Smooth muscle cell (in vitro differentiated cells): ENCODE results near the gene CHPF2. TPM values are rescaled to one million over a fixed set of nuclear protein-coding genes. Genes with fewer than 3 reads are reported as not detected.

Experiments
- DNase-seq: peaks from one replicate; lab custom pipeline; 2025; ENCODE audit not compliant: unreplicated experiment; lab: John Stamatoyannopoulos, UW
- H2AFZ ChIP-seq: fragments of 200-600 bp; sonication (generic); 2 replicates; pipeline ENCODE4 v1.6.0; 2016; ENCODE audit warnings: antibody characterized with exemption, low read depth, mild to moderate bottlenecking
- H3F3A ChIP-seq: fragments of 200-600 bp; sonication (generic); 2 replicates; pipeline ENCODE4 v1.6.0; 2017; ENCODE audit warnings: antibody characterized with exemption, low read depth
- H3K27ac ChIP-seq: fragments of 200-600 bp; sonication (generic); 2 replicates; pipeline ENCODE4 v1.5.1; 2016; ENCODE audit warnings: low read depth, mild to moderate bottlenecking
- H3K27me3 ChIP-seq: fragments of 200-600 bp; sonication (generic); 2 replicates; pipeline ENCODE4 v1.6.1; 2016; ENCODE audit warnings: low read depth, mild to moderate bottlenecking
- H3K36me3 ChIP-seq: fragments of 200-600 bp; sonication (generic); 2 replicates; pipeline ENCODE4 v1.5.1; 2016; ENCODE audit warnings: low read depth
- H3K4me1 ChIP-seq: fragments of 200-600 bp; sonication (generic); 2 replicates; pipeline ENCODE4 v1.5.1; 2016; ENCODE audit warnings: low read depth
- H3K4me2 ChIP-seq: fragments of 200-600 bp; sonication (generic); 2 replicates; pipeline ENCODE4 v1.6.0; 2016; ENCODE audit warnings: mild to moderate bottlenecking
- H3K4me3 ChIP-seq: fragments of 200-600 bp; sonication (generic); 2 replicates; pipeline ENCODE4 v1.5.1; 2016; ENCODE audit warnings: mild to moderate bottlenecking
- H3K79me2 ChIP-seq: fragments of 200-600 bp; sonication (generic); 2 replicates; pipeline ENCODE4 v1.6.0; 2016; ENCODE audit warnings: low read depth, mild to moderate bottlenecking
- H3K9ac ChIP-seq: fragments of 200-600 bp; sonication (generic); 2 replicates; pipeline ENCODE4 v1.6.0; 2016; ENCODE audit warnings: low read depth
- H3K9me3 ChIP-seq: fragments of 200-600 bp; sonication (generic); replicated peaks from 2 replicates; pipeline ENCODE4 v1.5.1; 2016; ENCODE audit warnings: low read depth
- H4K20me1 ChIP-seq: fragments of 200-600 bp; sonication (generic); 2 replicates; pipeline ENCODE4 v1.6.0; 2016; ENCODE audit warnings: low read depth
- WGBS: methylation state at CpG from one replicate; pipeline ENCODE4 v1.1.7; 2016; ENCODE audit warnings: low lambda C conversion rate; 5-methylcytosine and 5-hydroxymethylcytosine counted together
- polyA plus RNA-seq: library from polyadenylated mRNA; unstranded; fragments of >200 nt; fragmentation: Nextera tagmentation; extraction: Ambion mirVana; gene quantifications from 2 replicates; pipeline ENCODE4 v1.2.1, GENCODE V29; 2016
- total RNA-seq: library from RNA; depleted of rRNA; stranded (reverse); fragments of >200 nt; gene quantifications from 2 replicates; pipeline ENCODE4 v1.2.3, GENCODE V29; 2014
- TF ChIP-seq, protein P1 (sequence below): fragments of 200-600 bp; sonication (generic); IDR thresholded peaks from 2 replicates; pipeline ENCODE4 v1.5.1; 2017; ENCODE audit warnings: borderline replicate concordance, mild to moderate bottlenecking, antibody characterized with exemption; ENCODE audit not compliant: insufficient read depth, poor library complexity, severe bottlenecking

CHPF2 gene
- total and polyA plus RNA-seq, 2 experiments from 2014 or later = 42.3 to 70.8 TPM

DNA sequence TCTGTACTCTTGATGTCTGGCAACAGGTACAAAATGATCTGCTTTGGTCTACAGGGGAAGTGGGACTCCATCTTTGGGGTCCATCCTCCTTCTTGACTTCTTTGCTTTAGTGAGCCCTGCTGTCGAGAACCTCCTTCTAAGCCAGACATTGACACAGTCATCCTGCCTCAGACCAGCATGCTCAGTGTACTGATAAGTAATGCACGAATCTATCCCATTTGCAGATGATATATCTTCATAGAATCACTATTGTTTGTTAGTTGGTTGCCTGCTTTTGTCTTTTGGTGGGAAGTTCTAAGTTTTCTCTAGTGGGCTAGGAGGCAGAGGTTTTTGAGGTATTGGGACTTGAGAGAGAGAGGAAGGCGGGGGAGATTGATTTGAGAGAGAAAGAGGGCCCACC, 30.9 kb upstream of the CHPF2 start:
- no peak overlapping the region for H3K27ac ChIP-seq
- no peaks in the 10 kb centered on the region for H3F3A ChIP-seq
- no peak for DNase-seq
- no peaks in the 10 kb centered on the region for H3K4me1 ChIP-seq
- H2AFZ ChIP-seq = no peak overlapping the region
- no peak overlapping the region for H3K4me3 ChIP-seq
- no peak overlapping the region for H3K9ac ChIP-seq
- 88% methylated on average over 3 of the region's 3 CpGs for WGBS
- no peaks in the 10 kb centered on the region for H4K20me1 ChIP-seq
- peaks cover 16% of the 10 kb centered on the region for H3K27me3 ChIP-seq
- H3K9me3 ChIP-seq = no peaks in the 10 kb centered on the region
- H3K79me2 ChIP-seq = no peaks in the 10 kb centered on the region
- TF ChIP-seq, protein P1, sequence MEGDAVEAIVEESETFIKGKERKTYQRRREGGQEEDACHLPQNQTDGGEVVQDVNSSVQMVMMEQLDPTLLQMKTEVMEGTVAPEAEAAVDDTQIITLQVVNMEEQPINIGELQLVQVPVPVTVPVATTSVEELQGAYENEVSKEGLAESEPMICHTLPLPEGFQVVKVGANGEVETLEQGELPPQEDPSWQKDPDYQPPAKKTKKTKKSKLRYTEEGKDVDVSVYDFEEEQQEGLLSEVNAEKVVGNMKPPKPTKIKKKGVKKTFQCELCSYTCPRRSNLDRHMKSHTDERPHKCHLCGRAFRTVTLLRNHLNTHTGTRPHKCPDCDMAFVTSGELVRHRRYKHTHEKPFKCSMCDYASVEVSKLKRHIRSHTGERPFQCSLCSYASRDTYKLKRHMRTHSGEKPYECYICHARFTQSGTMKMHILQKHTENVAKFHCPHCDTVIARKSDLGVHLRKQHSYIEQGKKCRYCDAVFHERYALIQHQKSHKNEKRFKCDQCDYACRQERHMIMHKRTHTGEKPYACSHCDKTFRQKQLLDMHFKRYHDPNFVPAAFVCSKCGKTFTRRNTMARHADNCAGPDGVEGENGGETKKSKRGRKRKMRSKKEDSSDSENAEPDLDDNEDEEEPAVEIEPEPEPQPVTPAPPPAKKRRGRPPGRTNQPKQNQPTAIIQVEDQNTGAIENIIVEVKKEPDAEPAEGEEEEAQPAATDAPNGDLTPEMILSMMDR = no peak
- no peak overlapping the region for H3K4me2 ChIP-seq
- H3K36me3 ChIP-seq = no peaks in the 10 kb centered on the region

DNA sequence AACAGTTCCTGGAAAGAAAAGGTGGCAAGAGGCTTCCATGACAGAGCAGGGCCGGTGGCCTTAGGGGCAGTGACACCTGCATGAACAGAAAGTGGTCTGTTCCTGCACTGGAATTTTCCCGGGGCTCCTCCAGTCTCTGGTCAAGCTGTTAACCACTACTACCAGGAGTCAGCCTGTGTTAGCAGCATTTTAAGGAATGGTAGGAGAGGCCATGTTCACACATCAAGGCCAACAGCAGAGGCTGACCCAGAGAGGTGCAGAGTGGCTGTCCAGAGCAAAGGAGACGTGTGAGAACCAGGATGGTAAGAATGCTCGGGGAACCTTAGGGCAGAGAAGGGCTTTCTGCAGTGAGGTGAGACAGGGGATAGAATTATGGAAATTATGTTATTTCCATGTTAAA, 30.5 kb upstream of the CHPF2 start:
- 94% methylated on average over 4 of the region's 4 CpGs for WGBS
- no peak overlapping the region for H3K4me3 ChIP-seq
- no peaks in the 10 kb centered on the region for H4K20me1 ChIP-seq
- H3K27ac ChIP-seq = no peak overlapping the region
- H3K36me3 ChIP-seq = no peaks in the 10 kb centered on the region
- peaks cover 12% of the 10 kb centered on the region for H3K27me3 ChIP-seq
- no peaks in the 10 kb centered on the region for H3F3A ChIP-seq
- TF ChIP-seq, protein P1 = no peak
- no peaks in the 10 kb centered on the region for H3K79me2 ChIP-seq
- no peak overlapping the region for H3K9ac ChIP-seq
- DNase-seq = no peak
- H2AFZ ChIP-seq = no peak overlapping the region
- H3K9me3 ChIP-seq = no peaks in the 10 kb centered on the region
- H3K4me2 ChIP-seq = no peak overlapping the region
- H3K4me1 ChIP-seq = no peaks in the 10 kb centered on the region

DNA sequence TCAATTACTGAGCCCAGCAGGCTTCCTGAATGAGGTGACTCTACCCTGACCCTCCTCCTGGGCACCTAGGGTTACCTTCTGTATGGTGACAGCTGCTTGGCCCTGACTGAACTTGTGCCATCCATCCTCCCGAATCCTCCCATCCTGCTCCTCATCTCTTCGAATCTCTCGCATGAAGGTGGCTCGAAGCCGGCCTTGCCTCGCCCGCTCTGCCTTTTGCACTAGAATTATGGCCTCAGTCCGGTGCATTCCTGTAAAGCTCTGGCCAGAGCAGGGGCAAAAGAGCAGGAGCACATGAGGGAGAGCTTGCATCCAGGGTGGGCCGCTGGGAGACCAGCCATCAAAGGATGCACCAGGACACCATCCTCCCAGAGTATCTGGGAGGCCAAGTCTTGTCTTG, 29.4 kb upstream of the CHPF2 start:
- no peaks in the 10 kb centered on the region for H3F3A ChIP-seq

DNA sequence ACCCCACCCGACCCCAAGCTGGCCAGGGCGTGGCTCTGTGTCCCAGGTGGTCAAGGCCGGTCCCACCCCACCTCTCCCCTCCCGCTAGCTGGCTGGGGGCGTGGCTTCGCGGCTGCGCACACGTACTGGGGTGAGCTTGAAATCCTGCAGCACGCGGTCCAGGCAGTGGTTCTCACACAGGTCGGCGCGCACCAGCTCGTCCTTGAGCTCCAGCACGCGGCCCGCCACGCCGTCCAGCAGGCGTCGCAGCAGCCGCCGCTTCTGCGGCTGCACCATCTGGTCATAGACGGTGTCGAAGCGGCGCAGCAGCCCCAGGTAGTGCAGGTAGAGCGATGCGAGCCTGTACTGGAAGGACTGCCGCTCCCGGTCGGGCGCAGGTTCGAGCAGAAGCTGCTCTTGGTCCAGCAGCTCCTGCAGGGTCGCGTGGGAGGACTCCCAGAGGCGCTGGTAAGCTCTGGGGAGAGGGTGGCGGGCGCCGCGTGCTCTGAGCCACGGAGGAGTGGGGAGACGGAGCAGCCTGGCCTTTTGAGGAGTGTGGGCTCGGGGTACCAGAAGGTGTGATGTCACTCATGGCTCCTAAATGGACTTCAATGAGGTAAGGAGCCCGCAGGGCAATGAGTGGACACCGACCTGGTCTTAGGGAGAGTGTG, 27.8 kb upstream of the CHPF2 start:
- no peak overlapping the region for H3K9ac ChIP-seq
- no peak for DNase-seq
- no peaks in the 10 kb centered on the region for H3F3A ChIP-seq
- H3K36me3 ChIP-seq = no peaks in the 10 kb centered on the region
- H3K27ac ChIP-seq = no peak overlapping the region
- peaks cover 6% of the 10 kb centered on the region for H3K27me3 ChIP-seq
- TF ChIP-seq, protein P1 = no peak
- H4K20me1 ChIP-seq = no peaks in the 10 kb centered on the region
- 91% methylated on average over 46 of the region's 48 CpGs for WGBS
- H3K4me1 ChIP-seq = no peaks in the 10 kb centered on the region
- H3K4me3 ChIP-seq = no peak overlapping the region
- no peak overlapping the region for H2AFZ ChIP-seq
- H3K9me3 ChIP-seq = no peaks in the 10 kb centered on the region
- no peak overlapping the region for H3K4me2 ChIP-seq
- no peaks in the 10 kb centered on the region for H3K79me2 ChIP-seq

More for the DNA sequence above, 29.4 kb upstream of the CHPF2 start:
- H3K27ac ChIP-seq = no peak overlapping the region
- H3K4me1 ChIP-seq = no peaks in the 10 kb centered on the region
- H3K79me2 ChIP-seq = no peaks in the 10 kb centered on the region
- peaks cover 6% of the 10 kb centered on the region for H3K27me3 ChIP-seq
- DNase-seq = no peak
- H2AFZ ChIP-seq = no peak overlapping the region
- no peak overlapping the region for H3K4me2 ChIP-seq
- no peaks in the 10 kb centered on the region for H4K20me1 ChIP-seq
- no peaks in the 10 kb centered on the region for H3K36me3 ChIP-seq
- H3K9me3 ChIP-seq = no peaks in the 10 kb centered on the region
- TF ChIP-seq, protein P1 = no peak
- no peak overlapping the region for H3K4me3 ChIP-seq
- 98% methylated on average over 9 of the region's 9 CpGs for WGBS
- no peak overlapping the region for H3K9ac ChIP-seq
